CD4-positive, alpha-beta T cell (primary cell): ENCODE data around the gene CABP2. TPM values are rescaled to one million over a fixed set of nuclear protein-coding genes. Genes with fewer than 3 reads are reported as not detected.

ENCODE experiments used
- ATAC-seq: fragments of 200-7000 bp; cut with Tn5 transposase; one replicate; pipeline ENCODE4 v1.10.0; 2022; ENCODE audit warnings: mild to moderate bottlenecking; ENCODE audit not compliant: poor library complexity
- CTCF ChIA-PET: fragments of 350-600 bp; sonication (Branson Sonifier 250); formaldehyde crosslinking; loops from one replicate; lab custom pipeline; 2021; ENCODE audit warnings: antibody characterized with exemption, inconsistent platforms; lab: Charles Lee
- POLR2A ChIA-PET: fragments of 350-600 bp; sonication (Branson Sonifier 250); formaldehyde crosslinking; loops from one replicate; lab custom pipeline; 2021; ENCODE audit warnings: antibody characterized with exemption, inconsistent platforms; lab: Charles Lee
- DNase-seq, 14 experiments: peaks; one replicate each; pipeline ENCODE4 v3.0.0-alpha.2; 2013 to 2020; ENCODE audit warnings: mixed read lengths in 2 of 14
- H3K27ac ChIP-seq, 2 donors: one replicate each; pipeline versions ENCODE4 v1.5.1 to v1.7.0; 2013; ENCODE audit warnings: low read length in 2 of 2, low read depth in 1 of 2, mild to moderate bottlenecking in 1 of 2
- H3K27me3 ChIP-seq, 2 experiments: 1 replicate in 1 of 2; 2 replicates in 1 of 2; pipeline versions ENCODE4 v1.6.1 to v1.7.0; 2013; ENCODE audit warnings: low read length in 2 of 2, control low read depth in 1 of 2, mild to moderate bottlenecking in 1 of 2, moderate library complexity in 1 of 2; ENCODE audit not compliant: insufficient read depth in 2 of 2, control insufficient read depth in 1 of 2
- H3K36me3 ChIP-seq: one replicate; pipeline ENCODE4 v1.6.1; 2013; ENCODE audit warnings: low read length, control low read depth; ENCODE audit not compliant: insufficient read depth
- H3K4me1 ChIP-seq: one replicate; pipeline ENCODE4 v1.6.1; 2013; ENCODE audit warnings: low read length, control low read depth; ENCODE audit not compliant: insufficient read depth
- H3K4me3 ChIP-seq: one replicate; pipeline ENCODE4 v1.5.1; 2013; ENCODE audit warnings: mild to moderate bottlenecking, low read length, moderate library complexity
- H3K9me3 ChIP-seq, 2 experiments: 1 replicate in 1 of 2; 2 replicates in 1 of 2; pipeline versions ENCODE4 v1.6.1 to v1.7.0; 2013; ENCODE audit warnings: low read length in 2 of 2, mild to moderate bottlenecking in 2 of 2, control low read depth in 1 of 2, moderate library complexity in 1 of 2; ENCODE audit not compliant: control insufficient read depth in 1 of 2, insufficient read depth in 1 of 2
- H3K27ac Mint-ChIP-seq: one replicate; pipeline ENCODE4 v1.8.0; 2020; ENCODE audit warnings: mixed read lengths
- H3K27me3 Mint-ChIP-seq: one replicate; pipeline ENCODE4 v1.8.0; 2021; ENCODE audit warnings: mixed read lengths
- H3K36me3 Mint-ChIP-seq: one replicate; pipeline ENCODE4 v1.8.0; 2021; ENCODE audit warnings: low read depth, mixed read lengths
- H3K4me1 Mint-ChIP-seq: one replicate; pipeline ENCODE4 v1.8.0; 2021; ENCODE audit warnings: low read depth, mixed read lengths
- H3K4me3 Mint-ChIP-seq: one replicate; pipeline ENCODE4 v1.8.0; 2020; ENCODE audit warnings: mild to moderate bottlenecking, mixed read lengths
- H3K9me3 Mint-ChIP-seq: one replicate; pipeline ENCODE4 v1.8.0; 2020; ENCODE audit warnings: mixed read lengths
- CTCF ChIP-seq: fragments of 200-600 bp; IDR thresholded peaks from one replicate; pipeline ENCODE4 v1.8.0; 2022; ENCODE audit warnings: antibody characterized with exemption, mild to moderate bottlenecking
- intact Hi-C, 2 experiments: fragments of 100-400 bp; cut with DNase I in 1 of 2; cut with micrococcal nuclease in 1 of 2; formaldehyde crosslinking; loops; one replicate each; pipeline versions ENCODE4 v1.15.1 to v1.9.0; 2023 to 2025; cut with DNase I, micrococcal nuclease
- total RNA-seq, 174 experiments: library from RNA in 2 of 174; stranded (reverse) in 2 of 174; gene quantifications; one replicate each; pipeline ENCODE4 v1.2.3 and lab custom pipeline; 2021 to 2026

CABP2 gene
- total RNA-seq, 2 experiments from 2014 or later = not detected

GRCh38 chr11:67535561-67535960 lies 12.3 kb upstream of the CABP2 start:
- Mint-ChIP-seq H3K9me3 (peaks cover 5% of the 10 kb centered on the region), H3K36me3 (no peaks in the 10 kb centered on the region), H3K27ac (no peak overlapping the region), H3K27me3 (no peaks in the 10 kb centered on the region), H3K4me1 (no peaks in the 10 kb centered on the region), H3K4me3 (no peak overlapping the region)
- no peak for TF ChIP-seq CTCF
- Histone ChIP-seq H3K36me3 (no peaks in the 10 kb centered on the region), H3K4me1 (no peaks in the 10 kb centered on the region), H3K27ac (no peak overlapping the region), H3K4me3 (no peak overlapping the region), H3K9me3 (peaks cover 4 to 8% of the 10 kb centered on the region in 2 experiments), H3K27me3 (no peaks in the 10 kb centered on the region)
- DNase-seq = no peak
- intact Hi-C loops = loop anchor here in 1 of 2 experiments (5.0 kb wide), 1 partner anchor 1138 kb away; no protein-coding TSS in a partner anchor
- no peak for ATAC-seq
- ChIA-PET POLR2A (no interaction called here), CTCF (interaction anchor here (0.7 kb wide), 1 partner anchor 339 kb away, joined by 4 read pairs; no protein-coding TSS in a partner anchor)

GRCh38 chr11:67534070-67534679 lies 10.9 kb upstream of the CABP2 start:
- H3K27me3 ChIP-seq = no peaks in the 10 kb centered on the region
- Mint-ChIP-seq H3K9me3 (peaks cover 5% of the 10 kb centered on the region), H3K4me3 (no peak overlapping the region), H3K27me3 (peaks cover 3% of the 10 kb centered on the region), H3K4me1 (no peaks in the 10 kb centered on the region), H3K27ac (no peak overlapping the region), H3K36me3 (no peaks in the 10 kb centered on the region)
- DNase-seq = no peak
- H3K4me3 ChIP-seq = no peak overlapping the region
- CTCF ChIA-PET = no interaction called here
- no peaks in the 10 kb centered on the region for H3K36me3 ChIP-seq
- no peak for TF ChIP-seq CTCF
- intact Hi-C loops = no loop called here
- H3K27ac ChIP-seq = no peak overlapping the region
- no peaks in the 10 kb centered on the region for H3K4me1 ChIP-seq
- H3K9me3 ChIP-seq = peaks cover 4 to 8% of the 10 kb centered on the region in 2 experiments
- ATAC-seq = no peak
- POLR2A ChIA-PET = no interaction called here

- DNase-seq = no peak
- H3K36me3 ChIP-seq = no peaks in the 10 kb centered on the region
- intact Hi-C loops = no loop called here
- no peak overlapping the region for H3K27ac ChIP-seq
- ChIA-PET POLR2A (no interaction called here), CTCF (no interaction called here)
- TF ChIP-seq CTCF = no peak
- ATAC-seq = no peak
- H3K4me1 Mint-ChIP-seq = no peaks in the 10 kb centered on the region
- no peaks in the 10 kb centered on the region for H3K4me1 ChIP-seq
- H3K36me3 Mint-ChIP-seq = no peaks in the 10 kb centered on the region
- peaks cover 4% of the 10 kb centered on the region for H3K27me3 Mint-ChIP-seq
- no peaks in the 10 kb centered on the region for H3K27me3 ChIP-seq
- H3K9me3 Mint-ChIP-seq = peaks cover 5% of the 10 kb centered on the region
- H3K4me3 ChIP-seq = no peak overlapping the region
- H3K4me3 Mint-ChIP-seq = no peak overlapping the region
- H3K9me3 ChIP-seq = peaks cover 4 to 8% of the 10 kb centered on the region in 2 experiments
- no peak overlapping the region for H3K27ac Mint-ChIP-seq
Measured at GRCh38 chr11:67532889-67533288, 9.6 kb upstream of the CABP2 start.
